ENCODE data around the gene ALPP.

The ALPP gene

GRCh38 chr2:232431705-232432590, 53.4 kb downstream of the ALPP start:
- no peak for DNase-seq

All from stimulated activated CD4-positive, alpha-beta T cell treated with anti-CD3 and anti-CD28 coated beads, Interleukin-4, amount 100 ng/mL, for 1 hour (primary cell).